Smooth muscle cell (in vitro differentiated cells): ENCODE measurements around the gene SPON1. TPM values are rescaled to one million over a fixed set of nuclear protein-coding genes. Genes with fewer than 3 reads are reported as not detected.

Source experiments
- DNase-seq: peaks from one replicate; lab custom pipeline; 2025; ENCODE audit not compliant: unreplicated experiment; lab: John Stamatoyannopoulos, UW
- H2AFZ ChIP-seq: fragments of 200-600 bp; sonication (generic); 2 replicates; pipeline ENCODE4 v1.6.0; 2016; ENCODE audit warnings: antibody characterized with exemption, low read depth, mild to moderate bottlenecking
- H3F3A ChIP-seq: fragments of 200-600 bp; sonication (generic); 2 replicates; pipeline ENCODE4 v1.6.0; 2017; ENCODE audit warnings: antibody characterized with exemption, low read depth
- H3K27ac ChIP-seq: fragments of 200-600 bp; sonication (generic); 2 replicates; pipeline ENCODE4 v1.5.1; 2016; ENCODE audit warnings: low read depth, mild to moderate bottlenecking
- H3K27me3 ChIP-seq: fragments of 200-600 bp; sonication (generic); 2 replicates; pipeline ENCODE4 v1.6.1; 2016; ENCODE audit warnings: low read depth, mild to moderate bottlenecking
- H3K36me3 ChIP-seq: fragments of 200-600 bp; sonication (generic); 2 replicates; pipeline ENCODE4 v1.5.1; 2016; ENCODE audit warnings: low read depth
- H3K4me1 ChIP-seq: fragments of 200-600 bp; sonication (generic); 2 replicates; pipeline ENCODE4 v1.5.1; 2016; ENCODE audit warnings: low read depth
- H3K4me2 ChIP-seq: fragments of 200-600 bp; sonication (generic); 2 replicates; pipeline ENCODE4 v1.6.0; 2016; ENCODE audit warnings: mild to moderate bottlenecking
- H3K4me3 ChIP-seq: fragments of 200-600 bp; sonication (generic); 2 replicates; pipeline ENCODE4 v1.5.1; 2016; ENCODE audit warnings: mild to moderate bottlenecking
- H3K79me2 ChIP-seq: fragments of 200-600 bp; sonication (generic); 2 replicates; pipeline ENCODE4 v1.6.0; 2016; ENCODE audit warnings: low read depth, mild to moderate bottlenecking
- H3K9ac ChIP-seq: fragments of 200-600 bp; sonication (generic); 2 replicates; pipeline ENCODE4 v1.6.0; 2016; ENCODE audit warnings: low read depth
- H3K9me3 ChIP-seq: fragments of 200-600 bp; sonication (generic); replicated peaks from 2 replicates; pipeline ENCODE4 v1.5.1; 2016; ENCODE audit warnings: low read depth
- H4K20me1 ChIP-seq: fragments of 200-600 bp; sonication (generic); 2 replicates; pipeline ENCODE4 v1.6.0; 2016; ENCODE audit warnings: low read depth
- CTCF ChIP-seq: fragments of 200-600 bp; sonication (generic); IDR thresholded peaks from 2 replicates; pipeline ENCODE4 v1.5.1; 2017; ENCODE audit warnings: borderline replicate concordance, mild to moderate bottlenecking, antibody characterized with exemption; ENCODE audit not compliant: insufficient read depth, poor library complexity, severe bottlenecking
- WGBS: methylation state at CpG from one replicate; pipeline ENCODE4 v1.1.7; 2016; ENCODE audit warnings: low lambda C conversion rate; 5-methylcytosine and 5-hydroxymethylcytosine counted together
- polyA plus RNA-seq: library from polyadenylated mRNA; unstranded; fragments of >200 nt; fragmentation: Nextera tagmentation; extraction: Ambion mirVana; gene quantifications from 2 replicates; pipeline ENCODE4 v1.2.1, GENCODE V29; 2016
- total RNA-seq: library from RNA; depleted of rRNA; stranded (reverse); fragments of >200 nt; gene quantifications from 2 replicates; pipeline ENCODE4 v1.2.3, GENCODE V29; 2014

Gene SPON1
- total and polyA plus RNA-seq, 2 experiments from 2014 or later: 38.0 to 40.6 TPM

GRCh38 chr11:14259186-14259784 lies 296.8 kb downstream of the SPON1 start:
- no peaks in the 10 kb centered on the region for H3K27me3 ChIP-seq
- no peak overlapping the region for H3K4me3 ChIP-seq
- no peak overlapping the region for H2AFZ ChIP-seq
- H3K79me2 ChIP-seq: no peaks in the 10 kb centered on the region
- H3K27ac ChIP-seq: no peak overlapping the region
- H3K9ac ChIP-seq: no peak overlapping the region
- DNase-seq: no peak
- no peak overlapping the region for H3K4me2 ChIP-seq
- TF ChIP-seq CTCF: no peak
- no peaks in the 10 kb centered on the region for H3K9me3 ChIP-seq
- H3K4me1 ChIP-seq: no peaks in the 10 kb centered on the region
- H3F3A ChIP-seq: no peaks in the 10 kb centered on the region
- no peaks in the 10 kb centered on the region for H3K36me3 ChIP-seq
- WGBS: 95% methylated on average over 38 of the region's 38 CpGs
- H4K20me1 ChIP-seq: no peaks in the 10 kb centered on the region

- Histone ChIP-seq H3K9ac (no peak overlapping the region), H3K79me2 (no peaks in the 10 kb centered on the region), H3F3A (no peaks in the 10 kb centered on the region), H3K4me1 (no peaks in the 10 kb centered on the region), H3K27ac (no peak overlapping the region), H4K20me1 (no peaks in the 10 kb centered on the region), H3K4me3 (no peak overlapping the region), H3K36me3 (no peaks in the 10 kb centered on the region), H3K4me2 (no peak overlapping the region), H2AFZ (no peak overlapping the region), H3K9me3 (no peaks in the 10 kb centered on the region), H3K27me3 (no peaks in the 10 kb centered on the region)
- no peak for TF ChIP-seq CTCF
- DNase-seq: no peak
- 100% methylated on average over 1 of the region's 1 CpG for WGBS
Measured at GRCh38 chr11:14259878-14260277, 297.4 kb downstream of the SPON1 start.

- Histone ChIP-seq H3K9me3 (no peaks in the 10 kb centered on the region), H3K4me1 (no peaks in the 10 kb centered on the region), H2AFZ (no peak overlapping the region), H3K27ac (no peak overlapping the region), H3K9ac (no peak overlapping the region), H3K4me3 (no peak overlapping the region), H3K79me2 (no peaks in the 10 kb centered on the region), H3K36me3 (no peaks in the 10 kb centered on the region), H4K20me1 (no peaks in the 10 kb centered on the region), H3K27me3 (no peaks in the 10 kb centered on the region), H3K4me2 (no peak overlapping the region), H3F3A (no peaks in the 10 kb centered on the region)
- no peak for DNase-seq
- TF ChIP-seq CTCF: no peak
- 80% methylated on average over 4 of the region's 4 CpGs for WGBS
Measured at GRCh38 chr11:14261066-14261465, 298.5 kb downstream of the SPON1 start.

DNA sequence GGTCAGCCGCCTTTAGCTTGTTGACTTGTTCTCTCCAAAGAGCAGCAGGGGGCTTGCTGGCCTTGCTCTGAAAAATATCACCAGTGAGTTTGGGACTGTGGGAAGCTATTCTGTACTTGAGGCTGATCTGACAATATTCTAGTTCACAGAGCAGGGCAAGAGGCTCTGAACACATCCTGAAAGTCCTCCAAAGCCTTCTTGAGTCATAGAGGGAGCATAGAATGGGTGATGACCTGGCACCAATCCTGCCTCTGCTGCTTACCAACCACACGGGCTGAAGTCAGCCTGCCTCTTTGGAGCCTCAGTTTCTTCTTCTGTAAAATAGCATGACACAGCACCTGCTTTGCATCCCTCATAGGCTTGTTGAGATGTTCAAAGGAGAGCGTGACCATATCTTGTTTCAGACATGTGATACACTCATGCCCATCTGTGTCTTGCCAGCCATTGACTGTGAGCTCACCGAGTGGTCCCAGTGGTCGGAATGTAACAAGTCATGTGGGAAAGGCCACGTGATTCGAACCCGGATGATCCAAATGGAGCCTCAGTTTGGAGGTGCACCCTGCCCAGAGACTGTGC lies 299.8 kb downstream of the SPON1 start:
- Histone ChIP-seq H2AFZ (no peak overlapping the region), H3K9me3 (no peaks in the 10 kb centered on the region), H3K36me3 (no peaks in the 10 kb centered on the region), H4K20me1 (no peaks in the 10 kb centered on the region), H3K9ac (no peak overlapping the region), H3K4me1 (no peaks in the 10 kb centered on the region), H3K4me2 (no peak overlapping the region), H3K27ac (no peak overlapping the region), H3K27me3 (no peaks in the 10 kb centered on the region), H3K79me2 (no peaks in the 10 kb centered on the region), H3K4me3 (no peak overlapping the region), H3F3A (no peaks in the 10 kb centered on the region)
- DNase-seq: no peak
- no peak for TF ChIP-seq CTCF
- WGBS: 97% methylated on average over 8 of the region's 8 CpGs
